Esophagus muscularis mucosa (tissue), 3 donors: ENCODE results near the gene AASDH.

Source experiments
- POLR2A ChIP-seq: fragments of 450-650 bp; IDR thresholded peaks from one replicate; pipeline ENCODE4 v1.6.1; 2017; ENCODE audit warnings: antibody characterized with exemption, moderate library complexity, mild to moderate bottlenecking, low read depth
- TF ChIP-seq, protein P1 (sequence below), 3 experiments: fragments of 200-600 bp in 2 of 3; fragments of 450-650 bp in 1 of 3; sonication (generic) in 2 of 3; IDR thresholded peaks; one replicate each; pipeline ENCODE4 v1.5.1; 2017 to 2019; ENCODE audit warnings: antibody characterized with exemption in 3 of 3, mild to moderate bottlenecking in 2 of 3, moderate library complexity in 1 of 3

DNA sequence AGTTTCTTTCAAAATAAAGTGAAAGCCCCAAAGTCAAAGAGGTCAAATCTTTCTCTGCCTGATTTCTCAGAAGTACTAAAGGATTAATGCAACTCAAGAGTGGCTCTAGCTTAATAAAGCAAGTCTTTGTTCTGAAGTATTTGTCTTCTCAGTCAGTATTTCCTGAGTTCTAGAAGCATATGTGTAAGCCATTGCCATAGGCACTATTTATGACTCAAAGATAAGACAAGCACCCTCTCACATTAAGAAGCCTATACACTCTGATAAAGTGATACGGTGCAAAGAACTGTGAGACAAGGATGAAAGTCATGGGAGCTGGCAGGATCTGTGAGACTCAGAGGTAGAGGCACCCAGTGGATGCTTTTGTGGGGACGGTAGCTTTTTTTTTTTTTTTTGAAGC, 60.9 kb downstream of the AASDH start:
- no peak for TF ChIP-seq POLR2A
- TF ChIP-seq, protein P1, sequence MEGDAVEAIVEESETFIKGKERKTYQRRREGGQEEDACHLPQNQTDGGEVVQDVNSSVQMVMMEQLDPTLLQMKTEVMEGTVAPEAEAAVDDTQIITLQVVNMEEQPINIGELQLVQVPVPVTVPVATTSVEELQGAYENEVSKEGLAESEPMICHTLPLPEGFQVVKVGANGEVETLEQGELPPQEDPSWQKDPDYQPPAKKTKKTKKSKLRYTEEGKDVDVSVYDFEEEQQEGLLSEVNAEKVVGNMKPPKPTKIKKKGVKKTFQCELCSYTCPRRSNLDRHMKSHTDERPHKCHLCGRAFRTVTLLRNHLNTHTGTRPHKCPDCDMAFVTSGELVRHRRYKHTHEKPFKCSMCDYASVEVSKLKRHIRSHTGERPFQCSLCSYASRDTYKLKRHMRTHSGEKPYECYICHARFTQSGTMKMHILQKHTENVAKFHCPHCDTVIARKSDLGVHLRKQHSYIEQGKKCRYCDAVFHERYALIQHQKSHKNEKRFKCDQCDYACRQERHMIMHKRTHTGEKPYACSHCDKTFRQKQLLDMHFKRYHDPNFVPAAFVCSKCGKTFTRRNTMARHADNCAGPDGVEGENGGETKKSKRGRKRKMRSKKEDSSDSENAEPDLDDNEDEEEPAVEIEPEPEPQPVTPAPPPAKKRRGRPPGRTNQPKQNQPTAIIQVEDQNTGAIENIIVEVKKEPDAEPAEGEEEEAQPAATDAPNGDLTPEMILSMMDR (IDR thresholded peaks at IDR 0.05), result no peak
